HFF-Myc (cell line): ENCODE data around the gene IFT52.

Source experiments
- DNase-seq: peaks from one replicate; pipeline ENCODE4 v3.0.0-alpha.2; 2011; ENCODE audit warnings: low read depth; ENCODE audit errors: extremely low read depth
- H3K4me3 ChIP-seq: replicated peaks from 2 replicates; pipeline ENCODE4 v1.5.1; 2011; ENCODE audit warnings: low read depth, mild to moderate bottlenecking, control low read depth, low read length
- TF ChIP-seq, protein P1 (sequence below): IDR thresholded peaks from 2 replicates; pipeline ENCODE4 v1.5.1; 2012; ENCODE audit warnings: mild to moderate bottlenecking, low read depth, low read length, control low read depth; ENCODE audit errors: missing control alignments

Gene IFT52

DNA sequence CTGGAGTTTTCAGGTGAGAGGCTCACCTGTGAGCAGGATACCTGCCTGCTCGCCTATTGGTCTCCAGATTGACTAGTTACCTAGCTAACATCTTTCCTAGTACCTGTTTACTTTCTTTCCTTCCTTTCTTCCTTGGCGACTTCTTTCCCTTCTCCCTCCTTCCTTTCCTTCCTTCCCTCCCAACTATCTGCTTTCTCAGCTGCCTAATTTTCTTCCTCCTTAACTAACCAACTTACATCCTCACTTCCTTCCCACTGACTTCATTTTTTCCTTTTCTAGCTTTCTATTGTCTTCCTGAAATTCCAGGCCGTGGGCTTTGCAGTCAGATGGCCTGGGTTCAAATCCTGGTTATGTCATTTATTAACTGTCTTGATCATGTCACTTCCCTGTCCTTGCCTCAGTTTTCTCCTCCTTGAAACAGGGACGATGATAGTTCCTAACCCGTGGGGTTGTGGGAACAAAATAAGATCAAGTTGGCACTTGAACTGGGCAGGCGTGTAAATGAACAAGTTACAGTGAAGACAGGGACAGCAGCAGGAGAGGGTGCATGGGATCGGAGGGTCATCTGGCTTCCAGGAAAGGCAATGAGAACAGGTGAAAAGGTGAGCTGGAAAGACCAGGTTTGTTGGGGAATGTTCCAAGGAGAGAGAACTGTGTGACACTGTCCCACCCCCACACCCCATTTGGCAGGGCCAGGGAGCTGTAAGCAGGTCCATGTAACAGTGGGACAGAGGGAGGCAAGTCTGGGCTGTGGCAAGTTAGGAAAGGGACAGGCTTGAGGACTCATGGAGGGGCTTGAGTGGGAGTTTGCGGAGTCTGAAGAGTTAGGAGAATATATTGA, 31.4 kb upstream of the IFT52 start:
- no peak overlapping the region for H3K4me3 ChIP-seq
- DNase-seq: no peak
- TF ChIP-seq, protein P1, sequence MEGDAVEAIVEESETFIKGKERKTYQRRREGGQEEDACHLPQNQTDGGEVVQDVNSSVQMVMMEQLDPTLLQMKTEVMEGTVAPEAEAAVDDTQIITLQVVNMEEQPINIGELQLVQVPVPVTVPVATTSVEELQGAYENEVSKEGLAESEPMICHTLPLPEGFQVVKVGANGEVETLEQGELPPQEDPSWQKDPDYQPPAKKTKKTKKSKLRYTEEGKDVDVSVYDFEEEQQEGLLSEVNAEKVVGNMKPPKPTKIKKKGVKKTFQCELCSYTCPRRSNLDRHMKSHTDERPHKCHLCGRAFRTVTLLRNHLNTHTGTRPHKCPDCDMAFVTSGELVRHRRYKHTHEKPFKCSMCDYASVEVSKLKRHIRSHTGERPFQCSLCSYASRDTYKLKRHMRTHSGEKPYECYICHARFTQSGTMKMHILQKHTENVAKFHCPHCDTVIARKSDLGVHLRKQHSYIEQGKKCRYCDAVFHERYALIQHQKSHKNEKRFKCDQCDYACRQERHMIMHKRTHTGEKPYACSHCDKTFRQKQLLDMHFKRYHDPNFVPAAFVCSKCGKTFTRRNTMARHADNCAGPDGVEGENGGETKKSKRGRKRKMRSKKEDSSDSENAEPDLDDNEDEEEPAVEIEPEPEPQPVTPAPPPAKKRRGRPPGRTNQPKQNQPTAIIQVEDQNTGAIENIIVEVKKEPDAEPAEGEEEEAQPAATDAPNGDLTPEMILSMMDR: no peak

DNA sequence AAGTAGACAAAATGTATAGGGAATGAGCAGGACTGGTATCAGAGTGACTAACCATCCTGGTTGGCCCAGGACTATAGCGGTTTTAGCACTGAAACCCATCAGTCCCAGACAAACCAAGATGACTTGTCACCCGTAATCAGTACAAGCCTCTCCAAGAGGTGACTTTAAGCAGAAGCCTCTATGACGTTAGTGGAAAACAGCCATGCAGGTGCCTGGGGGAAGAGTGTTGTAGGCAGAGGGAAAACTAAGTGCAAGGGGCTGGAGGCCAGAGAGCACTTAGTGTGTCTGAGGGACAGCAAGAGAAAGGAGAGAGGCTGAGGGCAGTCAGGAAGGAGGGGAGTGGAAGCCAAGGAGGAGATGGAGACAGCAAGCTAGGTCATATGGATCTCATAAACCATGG, 29.8 kb upstream of the IFT52 start:
- TF ChIP-seq, protein P1: no peak
- no peak for DNase-seq
- no peak overlapping the region for H3K4me3 ChIP-seq

DNA sequence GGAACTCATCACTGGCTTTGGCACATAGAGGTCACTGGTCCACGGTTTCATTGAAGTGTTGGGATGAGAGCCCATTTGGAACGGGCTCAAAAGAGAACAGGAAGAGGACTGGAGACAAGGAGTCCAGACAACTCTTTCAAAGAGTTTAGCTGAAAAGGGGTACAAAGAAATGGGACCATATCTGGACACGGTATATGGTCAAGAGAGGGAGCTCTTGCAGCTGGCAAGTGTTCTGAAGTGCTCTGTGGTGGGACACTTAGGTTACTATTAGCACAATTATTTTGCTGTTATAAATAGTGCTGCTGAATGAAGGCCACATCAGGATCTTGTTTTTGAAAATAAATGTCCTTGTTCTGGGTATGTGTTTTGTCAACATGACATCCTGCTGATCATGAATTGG, 27.3 kb upstream of the IFT52 start:
- no peak overlapping the region for H3K4me3 ChIP-seq
- no peak for DNase-seq
- TF ChIP-seq, protein P1: no peak

DNA sequence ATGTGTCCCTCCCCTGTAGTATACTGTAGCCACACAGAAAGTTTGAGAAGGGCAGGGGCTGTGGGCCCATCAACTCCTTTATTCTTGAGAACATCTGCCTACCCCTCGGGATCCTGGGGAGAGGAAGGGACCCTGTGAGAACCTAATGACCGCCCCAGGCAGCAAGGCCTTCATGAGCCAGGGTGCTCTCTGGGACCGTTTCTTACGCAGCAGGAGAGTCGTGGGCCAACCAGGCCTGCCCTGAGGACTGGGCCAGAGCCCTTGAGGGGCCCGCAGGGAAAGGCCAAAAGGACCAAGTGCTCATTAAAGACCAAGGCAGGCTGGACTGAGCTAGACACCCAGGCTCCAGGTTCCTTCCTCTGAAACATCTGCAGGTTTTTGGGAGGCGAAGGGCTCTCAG, 26.7 kb upstream of the IFT52 start:
- no peak for DNase-seq
- H3K4me3 ChIP-seq: no peak overlapping the region
- TF ChIP-seq, protein P1: no peak

DNA sequence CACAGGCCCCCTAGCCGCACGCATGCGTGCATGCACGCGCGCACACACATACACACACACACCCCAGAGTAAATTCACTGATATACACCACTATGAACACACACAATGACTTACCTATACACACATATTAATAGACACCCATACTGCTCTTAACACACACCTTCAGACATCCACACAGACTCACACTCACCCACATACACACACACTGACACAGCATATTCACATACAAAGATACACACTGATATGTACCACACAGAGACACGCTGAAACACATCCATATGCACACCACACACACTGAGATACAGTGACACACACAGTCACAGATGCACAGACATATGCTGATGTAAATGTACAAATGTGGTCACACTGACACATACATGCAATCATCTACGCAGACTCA, 26.3 kb upstream of the IFT52 start:
- DNase-seq: no peak
- TF ChIP-seq, protein P1: no peak

DNA sequence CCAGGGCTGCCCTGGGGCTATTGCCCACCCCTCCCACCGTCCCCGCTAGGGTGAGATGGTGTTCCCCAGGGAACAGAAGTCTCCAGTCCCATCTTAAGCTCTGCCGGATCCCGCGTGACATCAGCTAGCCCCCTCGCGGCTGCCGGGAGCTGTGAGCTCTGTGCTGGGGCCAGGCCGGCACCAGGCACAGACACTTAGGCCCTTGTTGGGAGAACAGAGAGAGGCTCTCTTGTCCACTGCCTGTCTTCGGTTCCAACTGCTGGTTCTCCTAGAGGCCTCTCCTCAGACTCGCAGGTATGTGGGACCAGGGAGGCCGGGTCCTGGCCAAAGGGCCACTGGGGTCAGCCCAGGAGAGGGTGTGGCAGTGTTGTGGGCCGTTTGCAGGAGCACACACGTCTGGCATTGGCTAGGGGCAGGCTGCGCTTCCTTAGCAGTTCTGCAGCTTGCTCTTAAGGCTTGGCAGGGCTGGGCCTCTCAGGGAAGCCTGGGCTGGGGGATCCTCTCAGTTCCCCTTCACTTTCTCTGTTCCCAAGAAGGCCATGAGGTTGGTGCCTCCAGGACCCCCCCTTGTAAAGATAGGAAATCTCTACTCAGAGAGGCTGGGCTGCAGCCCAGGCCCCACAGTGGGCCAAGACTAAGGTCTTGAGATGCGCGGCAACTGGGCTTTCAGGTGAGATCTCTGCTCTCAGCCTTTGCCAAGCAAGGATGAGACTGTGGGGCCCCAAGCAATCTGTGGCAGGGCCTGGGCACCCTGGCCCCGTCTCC, 25.6 kb upstream of the IFT52 start:
- DNase-seq: no peak
- no peak overlapping the region for H3K4me3 ChIP-seq
- TF ChIP-seq, protein P1: no peak

More for the DNA sequence above, 26.3 kb upstream of the IFT52 start:
- no peak overlapping the region for H3K4me3 ChIP-seq
